Tibial nerve (tissue), 4 donors: Measurements from ENCODE around the gene RPTOR. TPM values are rescaled to one million over a fixed set of nuclear protein-coding genes. Genes with fewer than 3 reads are reported as not detected.

Experiments used
- DNase-seq, 2 donors: peaks; one replicate each; pipeline ENCODE4 v3.0.0-alpha.2; 2019; ENCODE audit warnings: low spot score in 2 of 2
- H3K27ac ChIP-seq, 4 donors: fragments of 200-600 bp; sonication (generic) in 3 of 4; one replicate each; pipeline ENCODE4 v1.5.1; 2017 to 2019; ENCODE audit warnings: mild to moderate bottlenecking in 1 of 4
- H3K27me3 ChIP-seq, 2 donors: fragments of 200-600 bp; sonication (generic) in 1 of 2; one replicate each; pipeline versions ENCODE4 v1.5.1 to v1.6.0; 2017 to 2019
- H3K36me3 ChIP-seq, 3 donors: fragments of 200-600 bp; sonication (generic); one replicate each; pipeline ENCODE4 v1.5.1; 2018 to 2019
- H3K4me1 ChIP-seq, 4 donors: fragments of 200-600 bp; sonication (generic) in 3 of 4; one replicate each; pipeline ENCODE4 v1.5.1; 2017 to 2019
- H3K4me3 ChIP-seq, 4 donors: fragments of 200-600 bp; sonication (generic) in 3 of 4; one replicate each; pipeline ENCODE4 v1.5.1; 2017 to 2019; ENCODE audit warnings: mild to moderate bottlenecking in 1 of 4, moderate library complexity in 1 of 4
- H3K9me3 ChIP-seq, 4 donors: fragments of 200-600 bp; sonication (generic) in 3 of 4; one replicate each; pipeline ENCODE4 v1.5.1; 2017 to 2019
- CTCF ChIP-seq, 5 experiments: fragments of 200-600 bp in 3 of 5; fragments of 450-650 bp in 2 of 5; sonication (generic) in 3 of 5; IDR thresholded peaks; one replicate each; pipeline ENCODE4 v1.5.1; 2016 to 2019; ENCODE audit warnings: antibody characterized with exemption in 5 of 5, mild to moderate bottlenecking in 3 of 5, moderate library complexity in 2 of 5
- EP300 ChIP-seq, 2 donors: sonication (generic); formaldehyde crosslinking; IDR thresholded peaks; one replicate each; pipeline ENCODE4 v1.6.1; 2017; ENCODE audit warnings: antibody characterized with exemption in 2 of 2, mild to moderate bottlenecking in 1 of 2
- POLR2A ChIP-seq, 2 donors: fragments of 450-650 bp; IDR thresholded peaks; one replicate each; pipeline ENCODE4 v1.6.1; 2017; ENCODE audit warnings: antibody characterized with exemption in 2 of 2, mild to moderate bottlenecking in 2 of 2, moderate library complexity in 2 of 2
- WGBS, 2 donors: methylation state at CpG; one replicate each; pipeline ENCODE4 v1.1.5; 2018; 5-methylcytosine and 5-hydroxymethylcytosine counted together
- total RNA-seq, 4 donors: library from RNA; depleted of rRNA; stranded (reverse); fragments of >200 nt; gene quantifications; one replicate each; pipeline ENCODE4 v1.1.0, GENCODE V29; 2016

The RPTOR gene
- total RNA-seq, 4 donors from 2014 or later: 34.7 to 56.4 (median 40.1) TPM

- no peak overlapping the region for H3K27ac ChIP-seq
Observed at GRCh38 chr17:80965606-80966005, 421.0 kb downstream of the RPTOR start.

GRCh38 chr17:80967404-80967872 lies 422.8 kb downstream of the RPTOR start:
- 79 to 85% methylated on average over 10 to 17 of the region's 19 CpGs for WGBS, 2 donors
- peaks cover 0 to 39% (median 0%) of the 10 kb centered on the region in 3 donors for H3K36me3 ChIP-seq
- H3K27ac ChIP-seq: no peak overlapping the region
- H3K4me3 ChIP-seq: no peak overlapping the region
- H3K9me3 ChIP-seq: no peaks in the 10 kb centered on the region
- H3K27me3 ChIP-seq: peaks cover 0 to 24% of the 10 kb centered on the region in 2 donors
- DNase-seq: no peak
- TF ChIP-seq CTCF (IDR thresholded peaks at IDR 0.05): no peak
- TF ChIP-seq EP300 (IDR thresholded peaks at IDR 0.05): no peak
- TF ChIP-seq POLR2A (IDR thresholded peaks at IDR 0.05): no peak
- H3K4me1 ChIP-seq: peaks cover 0 to 35% (median 14%) of the 10 kb centered on the region in 4 donors

More at GRCh38 chr17:80965606-80966005, 421.0 kb downstream of the RPTOR start:
- 85 to 88% methylated on average over 17 to 21 of the region's 21 CpGs for WGBS, 2 donors
- TF ChIP-seq CTCF (IDR thresholded peaks at IDR 0.05): no peak
- no peak for TF ChIP-seq POLR2A (IDR thresholded peaks at IDR 0.05)
- TF ChIP-seq EP300 (IDR thresholded peaks at IDR 0.05): no peak
- Histone ChIP-seq H3K4me1 (peaks cover 0 to 29% (median 14%) of the 10 kb centered on the region in 4 donors), H3K27me3 (peaks cover 0 to 7% of the 10 kb centered on the region in 2 donors), H3K36me3 (peaks cover 0 to 57% (median 0%) of the 10 kb centered on the region in 3 donors), H3K4me3 (no peak overlapping the region), H3K9me3 (no peaks in the 10 kb centered on the region)
- DNase-seq: no peak

- no peak for DNase-seq
- TF ChIP-seq CTCF (IDR thresholded peaks at IDR 0.05): no peak
- TF ChIP-seq POLR2A (IDR thresholded peaks at IDR 0.05): no peak
- peak in 1 of 2 donors; percentile 40 for TF ChIP-seq EP300 (IDR thresholded peaks at IDR 0.05)
- H3K27ac ChIP-seq: peak overlapping the region in 1 of 4 donors; percentile 61
- H3K4me1 ChIP-seq: peaks cover 0 to 35% (median 14%) of the 10 kb centered on the region in 4 donors
- peaks cover 0 to 26% of the 10 kb centered on the region in 2 donors for H3K27me3 ChIP-seq
- peaks cover 0 to 31% (median 0%) of the 10 kb centered on the region in 3 donors for H3K36me3 ChIP-seq
- H3K4me3 ChIP-seq: no peak overlapping the region
- H3K9me3 ChIP-seq: no peaks in the 10 kb centered on the region
- WGBS, 2 donors: 20 to 30% methylated on average over 11 to 17 of the region's 17 CpGs
Observed at GRCh38 chr17:80968602-80969029, 424.0 kb downstream of the RPTOR start.

DNA sequence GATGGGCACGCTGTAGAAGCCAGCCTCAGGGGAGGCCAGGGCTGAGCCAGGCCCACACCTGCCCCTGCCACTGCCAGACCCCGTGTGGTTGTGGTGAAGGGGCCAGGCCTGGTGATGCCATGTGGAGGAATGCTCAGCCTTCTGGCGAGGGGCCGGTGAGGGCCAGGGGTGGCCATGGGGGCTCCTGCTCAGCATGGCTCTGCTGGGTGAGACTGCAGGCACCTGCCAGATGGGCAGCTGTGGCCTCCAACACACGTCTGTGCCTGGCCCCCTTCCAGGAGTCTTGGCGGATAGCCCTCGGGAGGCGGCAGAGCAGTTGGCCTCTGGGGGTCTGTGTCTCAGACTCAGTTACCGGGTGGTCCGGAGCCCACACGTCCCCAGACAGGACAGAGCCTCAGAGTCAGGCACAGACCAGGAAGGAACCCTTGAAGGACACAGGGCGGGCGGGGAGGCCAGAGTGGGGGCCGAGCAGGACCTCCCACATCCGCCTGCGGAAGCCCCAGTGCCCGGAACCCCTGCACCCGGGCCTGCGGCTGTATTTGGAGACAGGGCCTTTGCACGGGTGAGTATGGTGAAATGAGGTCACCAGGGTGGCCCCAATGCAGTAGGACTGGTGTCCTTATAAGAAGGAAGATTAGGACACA lies 424.5 kb downstream of the RPTOR start:
- Histone ChIP-seq H3K27me3 (peaks cover 0 to 26% of the 10 kb centered on the region in 2 donors), H3K27ac (peak overlapping the region in 1 of 4 donors; percentile 61), H3K4me3 (no peak overlapping the region), H3K36me3 (peaks cover 0 to 26% (median 0%) of the 10 kb centered on the region in 3 donors), H3K4me1 (peaks cover 0 to 35% (median 14%) of the 10 kb centered on the region in 4 donors), H3K9me3 (no peaks in the 10 kb centered on the region)
- TF ChIP-seq CTCF (IDR thresholded peaks at IDR 0.05) (no peak), EP300 (IDR thresholded peaks at IDR 0.05) (no peak), POLR2A (IDR thresholded peaks at IDR 0.05) (no peak)
- DNase-seq: no peak
- 14 to 22% methylated on average over 9 to 20 of the region's 20 CpGs for WGBS, 2 donors

DNA sequence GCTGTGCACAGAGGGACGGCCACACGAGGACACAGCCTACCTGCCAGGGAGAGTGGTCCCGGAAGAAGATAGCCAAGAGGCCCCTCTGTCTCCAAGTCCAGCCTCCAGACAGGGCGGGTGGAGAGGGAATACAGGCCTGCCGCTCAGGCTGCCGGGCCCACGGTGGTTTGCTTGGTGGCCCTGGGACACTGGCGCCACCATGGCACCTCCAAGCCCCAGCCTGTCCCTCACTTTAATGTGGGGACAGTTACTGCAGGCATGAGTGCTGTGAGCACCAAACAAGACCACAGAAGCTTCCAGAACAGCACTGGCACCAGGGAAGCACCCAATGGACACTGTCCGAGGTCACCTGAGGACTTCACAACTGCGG lies 425.0 kb downstream of the RPTOR start:
- Histone ChIP-seq H3K27ac (no peak overlapping the region), H3K27me3 (peaks cover 0 to 26% of the 10 kb centered on the region in 2 donors), H3K9me3 (no peaks in the 10 kb centered on the region), H3K4me3 (no peak overlapping the region), H3K36me3 (peaks cover 0 to 20% (median 0%) of the 10 kb centered on the region in 3 donors), H3K4me1 (peaks cover 0 to 35% (median 14%) of the 10 kb centered on the region in 4 donors)
- no peak for TF ChIP-seq POLR2A (IDR thresholded peaks at IDR 0.05)
- TF ChIP-seq EP300 (IDR thresholded peaks at IDR 0.05): no peak
- TF ChIP-seq CTCF (IDR thresholded peaks at IDR 0.05): no peak
- WGBS, 2 donors: 80 to 86% methylated on average over 7 to 10 of the region's 10 CpGs
- DNase-seq: no peak
